Endodermal cell (in vitro differentiated cells): ENCODE data around the gene ATF3. TPM values are rescaled to one million over a fixed set of nuclear protein-coding genes. Genes with fewer than 3 reads are reported as not detected.

Experiments used
- DNase-seq: peaks from one replicate; pipeline ENCODE4 v3.0.0-alpha.2; 2017
- H3K27ac ChIP-seq: 2 replicates; pipeline ENCODE4 v1.5.1; 2013; ENCODE audit warnings: mild to moderate bottlenecking, low read depth, low read length, moderate library complexity
- H3K27me3 ChIP-seq: 2 replicates; pipeline ENCODE4 v1.6.1; 2013; ENCODE audit warnings: mild to moderate bottlenecking, low read length, moderate library complexity; ENCODE audit not compliant: insufficient read depth, control insufficient read depth, poor library complexity, severe bottlenecking
- H3K36me3 ChIP-seq: 2 replicates; pipeline ENCODE4 v1.7.0; 2013; ENCODE audit warnings: mild to moderate bottlenecking, low read length, moderate library complexity; ENCODE audit not compliant: control insufficient read depth, insufficient read depth
- H3K4me1 ChIP-seq: one replicate; pipeline ENCODE4 v1.7.0; 2013; ENCODE audit warnings: low read length; ENCODE audit not compliant: control insufficient read depth, insufficient read depth
- H3K4me3 ChIP-seq: 2 replicates; pipeline ENCODE4 v1.5.1; 2013; ENCODE audit warnings: mild to moderate bottlenecking, low read length, moderate library complexity
- H3K9ac ChIP-seq: 2 replicates; pipeline ENCODE4 v1.6.1; 2013; ENCODE audit warnings: mild to moderate bottlenecking, low read length, moderate library complexity; ENCODE audit not compliant: poor library complexity, severe bottlenecking; ENCODE audit errors: extremely low read depth
- H3K9me3 ChIP-seq: 2 replicates; pipeline ENCODE4 v1.6.1; 2013; ENCODE audit warnings: mild to moderate bottlenecking, low read length, moderate library complexity; ENCODE audit not compliant: control insufficient read depth
- H3K27ac Mint-ChIP-seq: 2 replicates; pipeline ENCODE4 v1.8.0; 2020; ENCODE audit warnings: mixed read lengths
- H3K27me3 Mint-ChIP-seq: 2 replicates; pipeline ENCODE4 v1.8.0; 2021; ENCODE audit warnings: mild to moderate bottlenecking, mixed read lengths; ENCODE audit not compliant: insufficient read depth
- H3K36me3 Mint-ChIP-seq: 2 replicates; pipeline ENCODE4 v1.8.0; 2020; ENCODE audit warnings: low read depth, mixed read lengths
- H3K4me1 Mint-ChIP-seq: 2 replicates; pipeline ENCODE4 v1.8.0; 2020; ENCODE audit warnings: mixed read lengths
- H3K4me3 Mint-ChIP-seq: 2 replicates; pipeline ENCODE4 v1.8.0; 2020; ENCODE audit warnings: mild to moderate bottlenecking, moderate library complexity, mixed read lengths
- H3K9me3 Mint-ChIP-seq: 2 replicates; pipeline ENCODE4 v1.8.0; 2020; ENCODE audit warnings: mild to moderate bottlenecking, mixed read lengths
- CTCF ChIP-seq: fragments of 200-600 bp; sonication (generic); conservative IDR thresholded peaks from 2 replicates; pipeline ENCODE4 v1.5.0; 2021; ENCODE audit warnings: antibody characterized with exemption, mild to moderate bottlenecking
- WGBS, 2 experiments: methylation state at CpG; one replicate each; pipeline versions ENCODE4 v1.1.5 to v1.1.7; 2013; ENCODE audit warnings: missing lambda C conversion rate in 2 of 2, mixed read lengths in 1 of 2; ENCODE audit not compliant: insufficient coverage in 1 of 2, insufficient read length in 1 of 2; 5-methylcytosine and 5-hydroxymethylcytosine counted together
- total RNA-seq, 2 donors: library from RNA; stranded (reverse); fragmentation: NEBNext Ultra II Directional in 1 of 2; extraction: Animal tissue kit (Norgen Biotek cat#: 25700) in 1 of 2; gene quantifications; 2 replicates in 1 of 2; 3 replicates in 1 of 2; pipeline ENCODE4 v1.2.1, GENCODE V29; 2021

The ATF3 gene
- total RNA-seq, 2 donors from 2014 or later, result 12.6 to 24.0 TPM

GRCh38 chr1:212621949-212622305 lies 13.4 kb downstream of the ATF3 start:
- no peaks in the 10 kb centered on the region for H3K4me1 ChIP-seq
- no peak for TF ChIP-seq CTCF
- no peaks in the 10 kb centered on the region for H3K9me3 ChIP-seq
- Mint-ChIP-seq H3K27me3 (peaks cover 4% of the 10 kb centered on the region), H3K36me3 (peaks cover 28% of the 10 kb centered on the region), H3K27ac (no peak overlapping the region), H3K4me1 (no peaks in the 10 kb centered on the region), H3K4me3 (no peak overlapping the region), H3K9me3 (no peaks in the 10 kb centered on the region)
- peaks cover 47% of the 10 kb centered on the region for H3K36me3 ChIP-seq
- WGBS, 2 experiments, result 100% methylated on average over 1 of the region's 1 CpG; no CpG with 5 or more reads in 1 of the 2 experiments
- no peak overlapping the region for H3K9ac ChIP-seq
- H3K4me3 ChIP-seq, result no peak overlapping the region
- H3K27ac ChIP-seq, result no peak overlapping the region
- no peak for DNase-seq
- peaks cover 2% of the 10 kb centered on the region for H3K27me3 ChIP-seq

GRCh38 chr1:212622467-212622866 lies 13.9 kb downstream of the ATF3 start:
- no peaks in the 10 kb centered on the region for H3K4me1 ChIP-seq
- Mint-ChIP-seq H3K4me1 (no peaks in the 10 kb centered on the region), H3K4me3 (no peak overlapping the region), H3K36me3 (peaks cover 23% of the 10 kb centered on the region), H3K9me3 (no peaks in the 10 kb centered on the region), H3K27ac (no peak overlapping the region), H3K27me3 (peaks cover 4% of the 10 kb centered on the region)
- no peak for DNase-seq
- H3K36me3 ChIP-seq, result peaks cover 42% of the 10 kb centered on the region
- TF ChIP-seq CTCF, result no peak
- no peaks in the 10 kb centered on the region for H3K9me3 ChIP-seq
- H3K9ac ChIP-seq, result no peak overlapping the region
- no peak overlapping the region for H3K4me3 ChIP-seq
- 96 to 100% methylated on average over 2 to 3 of the region's 3 CpGs for WGBS, 2 experiments
- H3K27ac ChIP-seq, result no peak overlapping the region
- peaks cover 5% of the 10 kb centered on the region for H3K27me3 ChIP-seq

- Mint-ChIP-seq H3K27ac (no peak overlapping the region), H3K9me3 (no peaks in the 10 kb centered on the region), H3K27me3 (peaks cover 4% of the 10 kb centered on the region), H3K4me3 (no peak overlapping the region), H3K36me3 (peaks cover 21% of the 10 kb centered on the region), H3K4me1 (peaks cover 2% of the 10 kb centered on the region)
- peaks cover 38% of the 10 kb centered on the region for H3K36me3 ChIP-seq
- peaks cover under 1% of the 10 kb centered on the region for H3K4me1 ChIP-seq
- DNase-seq, result no peak
- H3K4me3 ChIP-seq, result no peak overlapping the region
- WGBS, 2 experiments, result 93 to 94% methylated on average over 3 to 4 of the region's 4 CpGs
- H3K9me3 ChIP-seq, result no peaks in the 10 kb centered on the region
- no peak for TF ChIP-seq CTCF
- no peak overlapping the region for H3K27ac ChIP-seq
- H3K27me3 ChIP-seq, result peaks cover 5% of the 10 kb centered on the region
- H3K9ac ChIP-seq, result no peak overlapping the region
Observed at GRCh38 chr1:212622906-212623305, 14.3 kb downstream of the ATF3 start.
